Raji (cell line): ENCODE measurements around the gene LRRC25.

ENCODE experiments used
- POLR2A ChIP-seq: IDR thresholded peaks from 2 replicates; pipeline ENCODE4 v1.6.1; 2011; ENCODE audit warnings: low read depth, low read length, control low read depth; ENCODE audit not compliant: insufficient read depth

LRRC25 gene

DNA sequence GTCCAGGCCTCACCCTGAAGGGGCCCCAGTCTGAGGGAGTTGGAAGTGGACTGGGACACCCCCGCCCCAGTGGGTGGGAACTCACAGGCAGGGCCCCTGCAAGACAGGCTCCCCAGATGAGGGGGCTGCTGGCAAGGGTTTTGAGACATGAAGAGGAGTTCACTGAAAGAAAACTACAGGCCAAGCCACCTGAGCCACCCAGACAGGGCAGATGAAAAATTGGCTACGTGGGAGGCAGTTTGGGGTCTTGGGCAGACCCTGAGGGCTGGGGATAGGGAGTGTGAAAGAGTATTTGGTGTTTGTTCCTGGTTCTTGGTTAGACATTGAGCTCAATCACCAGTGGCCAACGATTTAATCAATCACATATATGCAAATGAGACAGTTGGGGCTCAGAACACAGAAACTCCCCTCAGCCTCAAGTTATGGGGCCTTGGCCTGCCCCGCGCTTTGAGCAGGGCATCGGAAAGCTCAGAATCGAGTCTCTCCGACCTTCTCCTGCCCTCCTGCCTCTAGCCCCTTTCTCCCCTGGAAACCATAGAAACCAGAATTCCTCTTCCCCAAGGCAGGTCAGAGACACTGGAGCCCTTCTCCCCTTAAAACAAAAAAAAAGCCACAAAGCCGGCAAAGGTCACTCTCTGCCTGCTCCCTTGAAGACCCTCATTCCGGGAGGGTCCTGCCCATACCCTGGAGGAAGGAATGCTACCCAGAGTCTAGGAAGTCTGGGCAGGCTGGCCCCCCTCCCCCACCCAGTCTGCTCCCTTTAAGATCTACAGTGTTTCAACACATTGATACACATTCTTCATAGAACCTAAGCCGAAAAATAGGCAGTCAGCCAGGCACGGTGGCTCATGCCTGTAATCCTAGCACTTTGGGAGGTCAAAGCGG is 41.8 kb upstream of the LRRC25 start:
- no peak for TF ChIP-seq POLR2A

DNA sequence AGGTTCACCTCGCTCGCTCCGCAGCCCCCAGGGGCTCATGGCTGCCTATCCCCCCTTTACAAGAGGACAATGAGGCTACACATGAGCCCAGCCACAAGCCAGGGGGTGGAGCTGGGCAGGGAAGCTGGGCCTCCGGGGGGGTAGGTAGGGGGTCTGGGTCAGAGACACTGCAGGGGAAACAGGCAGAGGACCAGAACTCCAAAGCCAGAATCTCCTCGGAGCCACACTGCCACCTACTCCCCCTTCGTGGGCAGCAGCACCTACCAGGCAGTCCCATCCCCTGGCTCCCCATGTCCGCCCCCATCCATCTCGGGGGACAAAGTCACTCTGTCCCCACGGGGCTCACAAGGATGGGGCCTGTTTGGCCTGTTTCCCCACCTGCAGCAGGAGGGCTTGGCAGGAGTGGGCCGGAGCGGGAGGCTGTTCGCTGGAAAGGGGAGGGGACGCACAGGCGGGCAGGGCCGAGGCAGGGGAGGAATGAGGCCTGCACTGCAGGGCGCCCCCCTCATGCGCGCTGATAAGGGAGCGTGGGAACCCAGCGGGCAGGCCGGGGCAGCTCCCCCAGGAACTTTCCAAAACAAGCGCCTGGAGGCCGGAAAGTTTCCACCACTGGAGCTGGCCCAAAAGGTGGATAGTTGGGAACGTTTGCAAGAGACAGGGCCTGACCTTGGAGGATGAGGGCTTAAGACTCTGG is 41.1 kb upstream of the LRRC25 start:
- TF ChIP-seq POLR2A = no peak

DNA sequence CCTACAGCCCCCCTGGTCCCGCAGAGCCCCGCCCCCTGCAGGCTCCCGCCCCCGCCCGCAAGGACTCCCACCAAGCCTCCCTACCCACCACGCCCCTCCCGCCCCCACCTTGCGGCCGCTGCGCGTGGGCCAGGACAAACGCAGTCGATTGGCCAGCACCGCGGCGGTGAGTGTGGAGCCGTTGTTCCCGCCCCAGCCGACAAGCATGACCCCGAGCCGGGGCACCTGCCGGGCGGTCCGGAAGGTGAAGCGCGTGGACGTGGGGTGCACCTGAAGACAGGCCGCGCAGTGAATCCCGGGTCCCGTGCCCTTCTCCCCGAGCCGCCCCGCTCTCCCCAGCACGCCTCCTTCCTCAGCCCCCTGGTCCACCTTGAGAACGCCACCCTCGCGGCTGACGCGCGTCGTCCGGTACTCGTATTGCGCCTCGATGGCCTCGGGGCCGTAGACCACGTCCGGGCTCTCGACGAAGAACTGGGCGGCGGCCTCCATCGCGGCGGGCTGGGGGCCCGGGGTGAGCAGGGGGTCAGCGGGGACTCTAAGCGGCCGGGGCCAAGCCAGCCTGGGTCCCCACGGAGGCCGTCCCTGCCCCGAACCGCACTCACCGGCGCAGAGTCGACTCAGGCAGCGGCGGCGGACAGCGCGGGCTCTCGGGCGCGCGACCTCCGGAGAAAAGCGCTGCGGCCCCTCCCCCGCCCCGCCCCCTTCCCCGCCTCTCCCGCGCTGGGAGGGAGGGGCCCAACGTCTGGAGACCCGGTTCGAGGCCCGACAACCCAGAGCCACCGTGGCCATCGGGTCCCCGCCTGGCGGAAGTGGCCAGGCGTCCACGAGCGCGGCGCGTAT is 40.3 kb upstream of the LRRC25 start, which contains the start of gene ISYNA1:
Gene ISYNA1, minus strand, starts transcription at position 643 of the 840 bp plus-strand sequence. Its CDS starts 154 bp downstream, at position 489.
- TF ChIP-seq POLR2A = no peak

DNA sequence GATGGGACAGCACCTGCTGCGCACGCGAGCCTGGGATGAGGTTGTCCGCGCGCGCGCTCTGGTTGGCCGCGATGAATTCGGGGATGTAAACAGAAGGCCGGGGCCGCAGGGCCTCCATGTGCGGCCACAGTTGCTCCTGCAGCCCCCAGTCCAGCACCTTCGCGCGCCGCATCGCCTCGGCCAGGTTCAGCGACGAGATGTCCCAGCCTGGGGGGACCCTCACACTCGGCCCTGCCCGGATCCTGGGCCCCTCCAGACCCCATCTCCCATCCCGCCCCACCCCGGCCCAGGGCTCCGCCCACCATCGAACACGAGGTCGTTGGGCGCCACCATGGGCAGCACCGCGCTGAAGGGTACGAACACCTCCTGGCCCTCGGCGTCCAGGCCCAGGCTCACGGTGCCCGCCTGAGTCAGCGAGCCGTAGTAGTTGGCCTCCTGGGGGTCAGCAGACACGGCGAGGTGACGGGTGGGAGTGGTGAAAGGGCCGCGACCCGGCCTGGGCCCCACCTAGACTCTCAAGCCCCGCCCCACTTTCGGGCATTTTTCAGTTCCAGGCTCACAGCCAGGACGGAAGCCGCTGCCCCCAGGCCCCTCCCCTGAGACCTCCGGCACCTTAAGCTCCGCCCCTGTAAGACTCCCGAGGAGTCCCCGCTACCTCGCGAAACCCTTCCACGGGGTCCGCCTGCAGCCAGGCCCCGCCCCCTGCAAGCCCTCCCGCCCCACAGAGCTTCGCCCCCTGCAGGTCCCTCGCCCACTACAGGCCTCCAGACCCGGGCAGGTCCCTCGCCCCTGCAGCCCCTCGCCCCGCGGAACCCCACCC is 39.5 kb upstream of the LRRC25 start:
- no peak for TF ChIP-seq POLR2A

DNA sequence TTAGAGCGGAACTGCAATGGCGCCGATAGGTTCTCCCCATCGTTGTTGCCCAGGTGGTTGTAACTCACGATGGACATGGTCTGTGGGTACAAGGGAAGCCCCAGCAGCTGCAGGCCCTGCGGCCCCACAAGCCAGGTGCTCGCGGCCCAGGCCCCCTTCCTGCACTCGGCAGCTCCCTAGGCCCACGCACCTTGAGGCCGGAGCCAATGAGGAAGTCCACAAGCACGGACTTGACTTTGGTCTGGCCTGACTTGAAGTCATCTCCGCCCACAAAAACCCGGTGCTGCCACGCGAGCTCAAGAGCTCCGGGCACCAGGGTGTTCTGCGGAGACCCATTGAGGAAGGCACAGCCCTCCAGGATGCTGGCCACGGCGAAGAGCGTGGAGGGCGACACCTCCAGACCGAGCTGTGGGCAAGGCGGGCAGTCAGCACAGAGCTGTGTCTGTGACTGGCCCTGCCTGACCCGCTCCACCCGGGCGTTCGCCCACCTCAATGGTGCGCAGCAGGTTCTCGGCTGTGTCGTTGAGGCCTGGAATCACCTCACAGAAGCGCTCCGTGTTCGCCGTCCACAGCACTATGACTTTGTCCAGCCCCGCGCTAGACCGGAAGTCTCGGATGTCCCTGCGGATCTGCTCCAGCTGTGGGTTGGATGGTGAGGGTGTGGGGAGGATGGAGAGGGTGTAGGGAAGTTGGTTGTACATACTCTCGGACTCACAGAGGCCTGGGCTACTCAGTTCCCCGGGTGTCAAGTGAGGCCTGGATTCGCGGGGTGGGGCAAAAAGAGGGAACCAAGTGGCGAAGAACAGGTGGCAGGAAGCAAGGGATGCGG is 38.6 kb upstream of the LRRC25 start:
- no peak for TF ChIP-seq POLR2A

DNA sequence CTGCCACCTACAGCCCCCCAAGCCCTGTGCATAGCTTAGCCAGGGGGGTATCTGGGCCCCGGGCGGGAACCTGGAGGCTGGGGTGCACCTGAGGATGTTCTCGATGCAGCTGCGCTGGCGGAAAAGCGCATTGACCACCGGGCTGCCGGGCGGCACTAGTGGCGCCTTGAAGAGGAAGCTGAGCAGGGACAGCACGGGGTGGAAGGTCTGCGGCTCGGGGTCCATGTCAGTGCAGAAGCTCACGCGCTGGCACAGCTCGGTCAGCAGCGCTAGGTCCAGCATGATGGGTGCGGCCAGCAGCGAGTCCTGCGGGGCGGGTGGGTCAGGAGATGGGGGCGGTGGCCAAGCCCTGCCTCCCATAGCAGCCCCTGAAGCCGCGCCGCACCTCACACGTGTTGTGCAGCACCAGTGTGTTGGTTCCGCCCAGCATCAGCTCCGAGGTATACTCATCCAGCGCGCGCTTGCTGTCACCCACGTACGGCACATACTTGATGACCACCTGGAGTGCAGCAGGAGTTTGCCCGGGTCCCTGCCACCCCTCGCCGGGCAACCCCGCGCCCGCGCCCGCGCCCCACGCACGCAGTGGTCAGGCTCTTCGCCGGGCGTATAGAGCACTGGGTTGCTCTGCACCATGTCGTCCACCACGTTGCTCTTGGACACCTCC is 37.9 kb upstream of the LRRC25 start:
- no peak for TF ChIP-seq POLR2A

DNA sequence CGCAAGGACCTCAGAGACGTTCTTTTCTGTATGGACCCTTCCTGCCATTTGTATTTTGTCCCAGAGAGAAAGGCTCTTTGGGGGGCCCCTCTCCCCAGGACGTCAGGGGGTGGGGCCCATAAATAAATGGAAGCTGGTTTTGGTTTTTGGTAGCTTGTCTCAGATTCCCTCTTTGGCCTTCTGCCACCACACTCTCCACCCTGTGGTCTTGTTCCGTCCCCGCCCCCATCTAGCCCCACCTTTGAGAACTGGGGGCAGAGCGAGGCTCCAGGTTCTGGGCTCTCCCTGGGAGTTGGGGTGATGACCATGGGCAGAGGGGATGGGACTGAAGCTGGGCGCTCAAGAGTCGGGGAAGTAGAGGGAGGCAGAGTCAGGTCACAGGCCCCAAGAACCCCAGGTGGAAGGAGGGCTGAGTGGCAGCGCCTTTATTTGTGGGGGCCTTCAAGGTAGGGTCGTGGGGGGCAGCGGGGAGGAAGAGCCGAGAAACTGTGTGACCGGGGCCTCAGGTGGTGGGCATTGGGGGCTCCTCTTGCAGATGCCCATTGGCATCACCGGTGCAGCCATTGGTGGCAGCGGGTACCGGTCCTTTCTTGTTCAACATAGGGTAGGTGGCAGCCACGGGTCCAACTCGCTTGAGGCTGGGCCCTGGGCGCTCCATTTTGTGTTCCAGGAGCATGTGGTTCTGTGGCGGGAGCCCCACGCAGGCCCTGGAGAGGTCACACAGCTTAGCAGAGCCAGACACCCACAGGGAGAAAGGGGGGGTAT is 37.2 kb upstream of the LRRC25 start:
- no peak for TF ChIP-seq POLR2A

DNA sequence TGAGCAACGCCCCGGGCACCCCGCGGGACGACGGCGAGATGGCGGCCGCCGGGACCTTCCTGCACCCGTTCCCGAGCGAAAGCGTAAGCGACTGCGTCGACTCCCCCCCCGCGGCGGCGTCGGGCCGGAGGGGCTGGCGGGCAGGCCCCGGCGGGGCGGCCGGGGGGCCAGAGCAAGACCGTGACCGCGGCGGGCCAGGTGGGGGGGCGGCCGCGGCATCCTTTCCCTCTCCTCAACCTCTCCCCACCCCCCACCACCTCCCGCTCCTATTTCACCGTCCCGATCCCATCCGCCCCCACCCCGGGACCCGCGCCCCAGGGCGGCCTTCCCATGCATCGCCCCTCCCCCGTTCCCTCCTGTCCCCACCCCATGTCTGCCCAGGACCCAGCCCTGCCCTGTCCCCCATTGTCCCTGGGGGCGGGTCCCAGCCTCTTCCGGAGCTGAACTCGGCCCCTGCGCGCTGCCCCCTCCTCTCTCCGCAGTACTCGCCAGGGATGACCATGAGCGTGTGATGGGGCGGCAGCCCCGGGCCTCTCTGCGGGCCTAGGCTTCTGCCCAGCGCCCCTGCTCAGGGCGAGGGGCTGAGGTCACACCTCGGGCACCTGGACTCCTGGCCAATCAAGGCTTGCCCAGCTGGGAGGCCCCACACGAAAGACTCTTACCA is 36.4 kb upstream of the LRRC25 start:
- no peak for TF ChIP-seq POLR2A

DNA sequence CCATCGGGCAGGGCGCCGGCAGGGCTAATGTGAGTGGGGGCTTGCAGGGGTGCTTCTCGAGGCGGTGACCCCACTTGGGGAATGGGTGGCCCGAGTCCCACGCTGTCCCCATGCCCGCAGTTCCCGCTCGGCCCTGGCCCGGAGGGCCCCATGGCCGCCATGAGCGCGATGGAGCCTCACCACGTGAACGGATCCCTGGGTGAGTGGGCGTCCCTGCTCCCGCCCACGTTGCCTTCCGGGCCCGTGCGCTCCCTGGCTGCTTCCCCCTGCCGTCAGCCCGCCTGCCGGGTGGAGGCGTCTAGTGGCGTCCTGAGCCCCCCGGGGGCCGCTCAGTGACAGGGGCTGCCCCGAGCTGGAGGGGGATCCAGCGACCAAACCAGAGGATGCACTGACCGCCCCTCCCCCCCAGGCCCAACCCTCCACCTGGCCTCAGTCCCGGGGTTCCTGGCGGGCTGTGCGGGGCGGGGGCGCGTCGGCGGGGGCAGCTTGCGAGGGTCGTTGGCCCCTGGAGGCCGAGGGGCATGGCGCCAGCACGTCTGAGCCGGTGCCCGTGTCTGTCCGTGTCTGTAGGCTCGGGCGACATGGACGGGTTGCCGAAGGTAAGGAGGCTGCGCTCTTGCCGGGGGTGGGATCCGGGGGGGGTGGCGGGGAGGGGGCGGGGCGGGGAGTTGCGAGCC is 35.7 kb upstream of the LRRC25 start:
- no peak for TF ChIP-seq POLR2A

DNA sequence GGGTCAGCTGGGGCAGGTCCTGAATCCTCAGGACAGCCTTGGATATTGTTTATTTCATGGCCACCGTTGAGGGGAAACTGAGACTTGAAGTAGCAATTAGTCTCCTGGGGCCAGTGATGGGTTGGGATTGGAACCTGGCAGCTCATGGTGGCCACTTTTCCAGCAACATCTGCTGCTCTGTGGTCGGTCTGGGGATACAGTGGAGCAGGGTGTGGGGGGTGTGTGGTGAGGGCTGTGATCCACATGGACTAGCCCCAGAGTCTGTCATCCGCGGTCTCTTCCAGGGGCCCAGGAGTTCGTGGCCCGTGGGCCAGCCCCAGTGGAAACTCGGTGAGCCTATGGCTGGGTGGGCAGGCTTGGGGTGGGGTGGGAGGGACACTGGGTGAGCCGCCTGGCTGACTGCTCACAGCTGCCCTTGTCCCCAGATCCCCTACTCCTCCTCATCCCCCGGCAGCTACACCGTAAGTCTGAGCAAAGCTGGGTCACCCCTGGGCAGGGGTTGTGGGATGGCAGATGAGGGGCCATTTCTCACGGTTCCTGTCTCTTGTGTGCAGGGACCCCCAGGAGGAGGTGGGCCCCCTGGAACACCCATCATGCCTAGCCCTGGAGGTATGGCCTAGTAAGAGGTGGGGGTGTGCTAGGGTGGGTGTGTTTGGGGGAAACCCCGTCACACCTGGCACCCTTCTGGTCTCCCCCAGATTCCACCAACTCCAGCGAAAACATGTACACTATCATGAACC is 35.0 kb upstream of the LRRC25 start:
- no peak for TF ChIP-seq POLR2A
